ENCODE results near the gene FGFR3. TPM values are rescaled to one million over a fixed set of nuclear protein-coding genes. Genes with fewer than 3 reads are reported as not detected.

Gene FGFR3
- polyA plus RNA-seq, 1 experiment, result 0.06 TPM

DNA sequence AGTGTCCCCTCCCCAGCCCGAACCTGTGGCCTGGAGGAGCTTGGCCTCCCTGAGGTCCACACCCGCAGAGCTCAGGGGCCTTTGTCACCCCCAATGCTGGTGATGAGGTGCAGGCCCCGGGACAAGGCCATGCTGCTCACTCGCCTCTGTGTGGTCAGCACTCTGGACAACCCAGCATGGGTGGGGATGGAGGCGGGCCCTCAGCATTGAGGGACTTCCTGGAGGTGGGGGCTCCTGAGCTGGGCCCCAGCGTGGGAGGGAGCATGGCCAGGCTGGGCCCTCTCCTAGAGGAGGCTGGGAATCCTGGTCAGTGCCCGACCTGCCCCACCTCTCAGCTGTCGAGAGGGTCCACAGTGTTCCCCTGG, 41.2 kb upstream of the FGFR3 start:
- Histone ChIP-seq H3K9me3 (ENCODE audit: control insufficient read depth, insufficient read depth, low read length) (no peaks in the 10 kb centered on the region; the same call in 1 of the 2 replicates), H3K27me3 (ENCODE audit: control insufficient read depth, insufficient read depth, low read length) (no peaks in the 10 kb centered on the region), H3K27ac (ENCODE audit: low read depth, low read length) (no peak overlapping the region), H3K4me3 (ENCODE audit: low read depth, low read length) (no peak overlapping the region)
- ChIA-PET POLR2A (no interaction called here), CTCF (interaction anchor here (0.6 to 2.7 kb wide), 3 partner anchors 58 to 147 kb away, joined by 3 to 16 read pairs (median 4); no protein-coding TSS in a partner anchor)
- DNase-seq (ENCODE audit: low read depth, low spot score), result no peak
- TF ChIP-seq, protein P1, sequence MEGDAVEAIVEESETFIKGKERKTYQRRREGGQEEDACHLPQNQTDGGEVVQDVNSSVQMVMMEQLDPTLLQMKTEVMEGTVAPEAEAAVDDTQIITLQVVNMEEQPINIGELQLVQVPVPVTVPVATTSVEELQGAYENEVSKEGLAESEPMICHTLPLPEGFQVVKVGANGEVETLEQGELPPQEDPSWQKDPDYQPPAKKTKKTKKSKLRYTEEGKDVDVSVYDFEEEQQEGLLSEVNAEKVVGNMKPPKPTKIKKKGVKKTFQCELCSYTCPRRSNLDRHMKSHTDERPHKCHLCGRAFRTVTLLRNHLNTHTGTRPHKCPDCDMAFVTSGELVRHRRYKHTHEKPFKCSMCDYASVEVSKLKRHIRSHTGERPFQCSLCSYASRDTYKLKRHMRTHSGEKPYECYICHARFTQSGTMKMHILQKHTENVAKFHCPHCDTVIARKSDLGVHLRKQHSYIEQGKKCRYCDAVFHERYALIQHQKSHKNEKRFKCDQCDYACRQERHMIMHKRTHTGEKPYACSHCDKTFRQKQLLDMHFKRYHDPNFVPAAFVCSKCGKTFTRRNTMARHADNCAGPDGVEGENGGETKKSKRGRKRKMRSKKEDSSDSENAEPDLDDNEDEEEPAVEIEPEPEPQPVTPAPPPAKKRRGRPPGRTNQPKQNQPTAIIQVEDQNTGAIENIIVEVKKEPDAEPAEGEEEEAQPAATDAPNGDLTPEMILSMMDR (IDR thresholded peaks at IDR 0.05; ENCODE audit: low read depth, low read length), result no peak

DNA sequence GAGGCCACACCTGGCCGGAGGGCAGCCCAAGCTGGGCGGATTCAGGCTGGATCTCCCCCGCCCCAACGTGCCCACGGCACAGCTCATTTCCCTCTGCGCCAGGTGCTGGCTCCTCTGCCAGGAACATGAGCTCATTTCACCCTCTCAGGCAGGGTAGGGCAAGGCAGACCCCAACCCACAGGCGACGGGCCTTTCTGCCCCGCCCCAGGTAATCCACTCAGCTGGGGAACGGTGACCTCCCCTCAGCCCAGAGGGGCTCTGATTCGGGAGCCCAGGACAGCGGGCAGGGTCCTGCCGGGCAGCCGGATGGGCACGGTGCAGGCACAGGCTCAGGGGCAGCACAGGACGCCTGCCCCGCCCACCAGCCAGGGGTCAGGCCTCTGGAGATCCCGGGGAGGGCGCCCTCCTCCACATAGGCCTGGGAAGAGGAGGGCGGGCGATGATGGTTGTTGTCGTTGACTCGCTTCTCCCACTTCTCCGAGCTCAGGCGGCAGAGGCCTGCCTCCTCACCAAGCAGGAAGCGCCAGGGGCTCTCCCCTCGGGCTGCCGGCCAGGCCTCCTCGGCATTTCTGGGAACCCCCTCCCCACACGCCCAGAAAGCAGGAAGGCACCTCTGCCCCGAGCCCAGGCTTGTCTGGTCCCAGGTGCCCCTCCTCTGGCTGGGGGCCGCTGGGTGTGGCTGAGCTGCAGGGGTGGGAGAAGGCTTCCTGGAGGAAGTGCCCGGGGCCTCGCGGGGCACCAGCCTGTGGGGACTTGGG, 40.6 kb upstream of the FGFR3 start:
- H3K27me3 ChIP-seq (ENCODE audit: control insufficient read depth, insufficient read depth, low read length), result no peaks in the 10 kb centered on the region
- H3K4me3 ChIP-seq (ENCODE audit: low read depth, low read length), result no peak overlapping the region
- TF ChIP-seq, protein P1 (IDR thresholded peaks at IDR 0.05; ENCODE audit: low read depth, low read length), result no peak
- ChIA-PET POLR2A (no interaction called here), CTCF (interaction anchor here (1.0 to 2.7 kb wide), 2 partner anchors 57 to 146 kb away, joined by 3 to 16 read pairs; no protein-coding TSS in a partner anchor)
- no peak for DNase-seq (ENCODE audit: low read depth, low spot score)
- H3K27ac ChIP-seq (ENCODE audit: low read depth, low read length), result no peak overlapping the region
- H3K9me3 ChIP-seq (ENCODE audit: control insufficient read depth, insufficient read depth, low read length), result no peaks in the 10 kb centered on the region; the same call in 1 of the 2 replicates

DNA sequence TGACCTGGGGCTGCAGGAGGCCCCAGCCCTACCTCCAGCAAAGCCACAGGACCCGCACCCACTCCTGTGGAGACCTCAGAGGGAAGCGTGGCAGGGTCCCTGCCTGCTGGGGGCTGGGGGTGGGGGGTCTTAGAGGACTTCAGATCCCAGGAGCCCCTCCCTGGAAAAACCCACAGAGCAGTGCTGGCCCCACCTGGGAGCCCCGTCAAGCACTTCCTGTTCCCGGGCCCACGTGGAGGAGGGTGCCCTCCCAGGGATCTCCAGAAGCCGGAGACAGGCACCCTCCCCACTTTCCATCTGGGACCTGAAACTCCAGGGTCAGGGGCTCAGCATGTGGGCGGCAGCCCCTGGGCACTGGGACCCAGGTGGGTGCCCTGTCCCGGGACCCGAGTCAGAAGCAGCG, 39.8 kb upstream of the FGFR3 start:
- DNase-seq (ENCODE audit: low read depth, low spot score), result no peak
- H3K27me3 ChIP-seq (ENCODE audit: control insufficient read depth, insufficient read depth, low read length), result no peaks in the 10 kb centered on the region
- H3K4me3 ChIP-seq (ENCODE audit: low read depth, low read length), result no peak overlapping the region
- ChIA-PET CTCF (interaction anchor here (2.7 kb wide), 1 partner anchor 56 kb away, joined by 16 read pairs; no protein-coding TSS in a partner anchor), POLR2A (no interaction called here)
- no peaks in the 10 kb centered on the region for H3K9me3 ChIP-seq (ENCODE audit: control insufficient read depth, insufficient read depth, low read length)
- TF ChIP-seq, protein P1 (IDR thresholded peaks at IDR 0.05; ENCODE audit: low read depth, low read length), result no peak
- H3K27ac ChIP-seq (ENCODE audit: low read depth, low read length), result no peak overlapping the region

GRCh38 chr4:1753697-1754311, 39.3 kb upstream of the FGFR3 start:
- Histone ChIP-seq H3K4me3 (ENCODE audit: low read depth, low read length) (no peak overlapping the region), H3K27ac (ENCODE audit: low read depth, low read length) (no peak overlapping the region), H3K9me3 (ENCODE audit: control insufficient read depth, insufficient read depth, low read length) (no peaks in the 10 kb centered on the region), H3K27me3 (ENCODE audit: control insufficient read depth, insufficient read depth, low read length) (no peaks in the 10 kb centered on the region)
- ChIA-PET CTCF (no interaction called here), POLR2A (no interaction called here)
- DNase-seq (ENCODE audit: low read depth, low spot score), result no peak
- TF ChIP-seq, protein P1 (IDR thresholded peaks at IDR 0.05; ENCODE audit: low read depth, low read length), result no peak

GRCh38 chr4:1754336-1754735, 38.8 kb upstream of the FGFR3 start:
- H3K27me3 ChIP-seq (ENCODE audit: control insufficient read depth, insufficient read depth, low read length), result no peaks in the 10 kb centered on the region
- H3K9me3 ChIP-seq (ENCODE audit: control insufficient read depth, insufficient read depth, low read length), result no peaks in the 10 kb centered on the region
- POLR2A ChIA-PET, result interaction anchor here (0.5 kb wide), 1 partner anchor 155 kb away, joined by 3 read pairs; no protein-coding TSS in a partner anchor
- TF ChIP-seq, protein P1 (IDR thresholded peaks at IDR 0.05; ENCODE audit: low read depth, low read length), result no peak
- no peak for DNase-seq (ENCODE audit: low read depth, low spot score)
- no peak overlapping the region for H3K27ac ChIP-seq (ENCODE audit: low read depth, low read length)
- H3K4me3 ChIP-seq (ENCODE audit: low read depth, low read length), result no peak overlapping the region
- CTCF ChIA-PET, result no interaction called here

Data from AG04450 (cell line).